AG20443 (cell line): ENCODE measurements around the gene DOCK1.

Experiments
- DNase-seq: peaks from one replicate; pipeline ENCODE4 v3.0.0; 2012; ENCODE audit warnings: low spot score, mixed read lengths

The DOCK1 gene

DNA sequence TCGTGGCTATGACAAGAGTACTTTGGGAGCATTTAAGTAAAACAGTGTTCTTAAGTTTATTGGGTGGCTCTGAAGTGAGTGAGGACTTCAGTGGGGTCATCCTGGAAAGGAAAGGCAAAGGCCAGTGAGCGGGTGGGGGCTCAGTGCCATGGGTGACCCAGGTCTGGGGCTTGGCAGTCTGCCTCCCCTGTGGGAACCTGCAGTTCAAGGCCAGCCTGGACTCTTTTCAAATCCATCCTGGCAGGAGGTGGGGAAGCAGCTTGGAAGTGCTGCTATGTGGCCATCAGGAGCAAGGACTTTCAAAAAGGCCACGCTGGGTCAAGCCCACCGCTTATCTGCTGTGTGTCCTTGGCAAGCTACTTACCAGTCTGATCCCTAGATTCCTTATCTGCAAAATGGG, 495.0 kb downstream of the DOCK1 start:
- no peak for DNase-seq

DNA sequence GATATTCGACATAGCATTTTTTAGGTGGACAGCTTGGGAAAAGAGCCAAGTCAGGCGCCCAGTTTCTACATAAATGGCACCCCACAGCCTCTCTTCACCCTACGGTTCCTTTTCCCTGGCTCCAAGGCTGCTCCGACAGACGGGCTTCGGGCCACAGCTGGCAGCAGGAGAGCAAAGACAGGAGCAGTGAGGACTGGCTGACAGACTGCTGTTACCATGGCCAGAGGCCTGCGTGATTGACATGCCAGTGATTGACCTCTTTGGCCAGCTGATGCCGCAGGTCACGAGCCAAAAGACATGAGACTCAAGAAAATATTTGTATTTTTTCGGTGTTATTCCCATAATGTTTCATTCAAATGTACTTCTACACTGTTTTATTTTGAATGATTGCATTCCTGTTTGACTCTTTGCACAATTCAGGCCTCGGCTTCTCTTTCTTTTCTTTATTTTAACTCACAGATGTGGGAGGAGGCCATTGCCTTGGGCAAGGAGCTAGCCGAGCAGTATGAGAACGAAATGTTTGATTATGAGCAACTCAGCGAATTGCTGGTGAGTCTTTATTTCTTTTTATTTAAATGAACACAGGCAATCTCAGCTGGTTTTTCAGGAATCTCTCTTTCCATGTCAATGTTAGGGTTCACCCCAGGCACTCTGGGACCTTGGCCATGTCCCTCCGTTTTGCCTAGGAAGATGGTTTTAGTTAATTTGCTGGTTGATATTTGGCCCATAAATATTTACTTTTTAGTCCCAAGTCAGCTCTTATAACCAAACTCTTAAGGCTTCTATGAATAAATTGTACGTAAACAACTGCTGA, 497.6 kb downstream of the DOCK1 start:
- DNase-seq, result no peak

- DNase-seq, result peak; percentile 56
Observed at GRCh38 chr10:127405221-127405620, 500.0 kb downstream of the DOCK1 start.

DNA sequence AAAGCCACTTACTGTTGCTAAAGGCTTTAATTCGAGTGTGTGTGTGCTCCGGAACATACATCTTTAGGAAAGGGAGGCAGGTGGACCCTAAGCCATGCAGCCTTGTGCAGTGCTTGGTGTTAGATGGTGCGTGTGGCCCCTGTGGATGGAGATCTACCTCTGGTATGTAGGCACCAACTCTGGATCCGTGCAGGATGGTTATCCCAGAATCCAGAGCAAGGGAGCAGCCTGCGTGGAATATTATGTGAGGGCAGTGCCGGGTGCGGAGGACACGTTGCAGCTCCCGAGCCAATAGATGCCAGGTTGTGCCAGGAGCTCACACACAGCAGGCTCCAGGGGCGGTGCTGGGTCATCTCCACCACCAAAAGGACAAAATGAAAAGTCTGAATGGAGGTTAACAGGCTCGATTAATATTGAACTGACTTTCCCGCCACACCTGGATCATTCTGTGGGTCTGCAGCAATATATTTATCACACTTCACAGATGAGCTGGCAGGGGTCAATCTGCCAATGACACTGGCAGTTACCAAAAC, 500.9 kb downstream of the DOCK1 start:
- no peak for DNase-seq

DNA sequence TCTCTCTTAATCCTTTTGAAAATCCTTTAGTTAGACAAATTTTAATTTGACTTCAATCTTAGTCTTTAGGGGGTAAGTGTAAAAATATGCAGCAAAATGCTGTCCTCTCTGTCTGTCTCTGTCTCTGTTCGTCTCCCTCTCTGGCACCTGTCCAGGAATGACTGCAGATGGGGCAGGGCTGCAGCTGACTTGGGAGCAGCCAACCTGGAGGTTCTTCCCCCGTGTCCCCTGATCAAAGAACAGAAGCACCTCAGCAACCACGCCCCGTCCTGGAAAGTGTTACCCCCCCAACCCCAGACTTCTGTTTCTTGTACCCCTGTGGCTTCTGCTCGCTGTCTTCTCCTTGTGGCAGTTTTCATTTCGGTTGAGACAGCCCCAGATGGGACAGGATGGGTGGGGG, 502.3 kb downstream of the DOCK1 start:
- DNase-seq, result no peak

DNA sequence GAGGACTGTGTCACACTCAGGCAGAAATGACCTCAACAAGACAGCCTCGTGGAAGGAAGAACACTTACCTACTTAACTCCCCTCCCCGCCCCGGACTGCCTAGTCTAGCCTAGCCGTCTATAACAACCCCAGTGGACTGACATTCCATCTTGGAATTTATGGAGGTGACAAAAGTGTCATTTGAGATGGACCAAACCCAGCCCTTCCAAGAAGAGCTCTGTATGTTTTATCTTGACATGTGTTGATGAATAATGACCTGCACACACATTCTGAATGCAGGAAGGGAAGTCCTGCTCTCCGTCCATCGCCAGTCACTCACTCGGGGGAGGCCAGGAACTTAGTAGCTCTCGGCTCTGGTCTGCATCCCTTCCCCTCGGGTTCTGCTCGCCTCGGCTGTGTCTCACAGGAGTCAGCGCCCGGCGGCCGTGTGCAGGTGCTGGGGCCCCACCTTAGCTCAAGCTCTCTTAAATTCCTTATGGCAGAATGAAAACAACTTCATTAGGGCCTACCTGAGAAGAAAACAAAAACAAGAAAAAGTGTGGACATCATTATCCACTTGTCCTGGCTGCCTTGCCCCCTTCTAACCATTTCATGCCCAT, 503.0 kb downstream of the DOCK1 start:
- no peak for DNase-seq

GRCh38 chr10:127408733-127409132, 503.5 kb downstream of the DOCK1 start:
- no peak for DNase-seq

GRCh38 chr10:127410030-127410429, 504.8 kb downstream of the DOCK1 start:
- DNase-seq, result no peak

GRCh38 chr10:127411062-127411461, 505.8 kb downstream of the DOCK1 start:
- DNase-seq, result no peak

- no peak for DNase-seq
Observed at GRCh38 chr10:127413326-127413725, 508.1 kb downstream of the DOCK1 start.

GRCh38 chr10:127414024-127414423, 508.8 kb downstream of the DOCK1 start:
- DNase-seq, result no peak

- no peak for DNase-seq
Observed at GRCh38 chr10:127415116-127415515, 509.9 kb downstream of the DOCK1 start.

GRCh38 chr10:127415901-127416581, 510.8 kb downstream of the DOCK1 start:
- no peak for DNase-seq

- no peak for DNase-seq
Observed at GRCh38 chr10:127417031-127417430, 511.8 kb downstream of the DOCK1 start.

- no peak for DNase-seq
Observed at GRCh38 chr10:127417686-127418401, 512.6 kb downstream of the DOCK1 start.

GRCh38 chr10:127418536-127419168, 513.4 kb downstream of the DOCK1 start:
- no peak for DNase-seq

DNA sequence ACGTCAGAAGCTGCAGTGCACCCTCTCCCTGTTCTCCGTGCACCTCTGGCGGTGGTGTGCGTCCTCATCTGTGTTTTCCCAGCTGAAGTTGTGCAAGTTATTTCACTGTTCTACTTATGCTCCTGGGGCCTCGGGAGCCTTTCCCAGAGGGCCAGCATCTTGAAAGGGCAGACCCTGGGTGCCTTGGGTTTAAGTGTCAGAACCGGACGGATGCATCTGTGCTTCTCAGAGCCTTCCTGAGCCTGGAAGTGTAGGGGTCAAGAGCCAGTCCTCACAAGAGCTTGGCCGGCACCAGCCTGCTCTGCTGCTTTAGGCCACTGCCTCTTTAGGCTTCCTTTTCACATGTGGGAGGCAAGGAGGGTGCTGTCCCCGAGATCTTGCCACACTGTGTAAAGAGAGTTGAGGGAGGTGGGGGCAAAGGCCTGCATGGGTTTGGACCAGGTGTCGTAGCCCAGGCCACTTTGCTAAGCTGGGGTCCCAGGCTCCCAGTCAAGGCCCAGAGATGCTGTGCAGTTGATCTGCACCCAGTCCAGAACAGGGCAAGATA, 515.0 kb downstream of the DOCK1 start:
- DNase-seq, result no peak

GRCh38 chr10:127423218-127423915, 518.1 kb downstream of the DOCK1 start:
- no peak for DNase-seq

- peak; percentile 43 for DNase-seq
Observed at GRCh38 chr10:127424594-127425264, 519.5 kb downstream of the DOCK1 start.

DNA sequence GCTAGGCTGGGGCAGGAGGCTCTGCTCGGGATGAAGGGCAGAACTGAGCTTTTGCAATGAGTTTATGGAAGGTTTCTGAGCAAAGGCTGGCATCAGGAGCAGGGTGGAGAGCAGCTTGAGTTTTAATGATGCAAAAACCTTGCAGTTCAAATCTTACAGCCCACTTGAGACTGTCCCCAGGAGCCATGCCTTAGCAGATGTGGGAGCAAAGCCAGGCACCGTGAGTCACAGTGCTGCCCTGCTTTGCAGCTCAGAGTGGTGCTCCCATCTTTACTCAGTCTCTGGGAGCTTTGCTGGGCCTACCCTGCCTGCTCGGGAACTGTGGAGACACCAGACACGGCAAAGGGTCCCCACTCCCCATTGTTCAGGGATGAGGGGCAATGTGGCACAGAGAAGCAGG, 521.5 kb downstream of the DOCK1 start:
- DNase-seq, result peak; percentile 37
